Measurements from ENCODE around the gene MYB. TPM values are rescaled to one million over a fixed set of nuclear protein-coding genes. Genes with fewer than 3 reads are reported as not detected.
A peak's percentile ranks its signal among the peaks of the same experiment; 100 is the strongest.

Gene MYB
- total RNA-seq, 1 experiment from 2014 or later, result 6.1 TPM

DNA sequence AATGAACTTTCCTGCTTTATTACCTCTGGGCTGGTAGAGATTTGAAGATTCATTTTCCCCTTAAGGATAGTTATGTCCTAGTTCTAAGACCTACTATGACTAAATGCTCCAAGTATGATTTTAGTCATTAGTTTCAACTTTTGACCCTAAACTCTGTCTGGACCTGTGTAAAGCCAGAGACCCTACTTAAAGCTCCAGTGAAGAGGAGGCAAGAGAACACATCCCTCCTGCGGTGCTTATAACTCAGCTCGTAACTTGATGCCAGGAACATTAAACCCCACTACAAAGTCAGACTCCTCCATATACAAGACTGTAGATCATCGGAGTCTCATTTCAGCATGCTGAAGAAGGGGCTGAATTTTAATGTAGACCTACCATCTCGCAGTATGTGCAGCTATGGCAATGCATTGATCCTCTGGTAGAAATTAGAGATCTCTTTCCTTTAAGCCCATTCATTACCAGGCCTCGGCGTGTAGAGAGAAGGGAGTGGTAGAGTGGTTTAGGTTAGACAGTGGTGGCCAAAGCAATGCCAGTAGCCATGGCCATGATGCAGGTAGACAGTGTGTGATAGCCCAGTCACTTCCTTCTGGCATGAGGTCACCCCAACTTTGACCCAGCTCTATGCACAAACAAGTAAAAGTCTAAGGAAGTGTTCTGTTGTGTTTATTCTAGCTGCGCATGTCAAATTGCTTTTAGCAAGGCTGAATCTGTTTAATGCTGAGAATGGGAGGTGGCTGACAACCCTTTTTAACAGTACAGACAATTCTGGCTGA is 34.8 kb upstream of the MYB start:
- DNase-seq (ENCODE audit: low spot score) (no peak), ATAC-seq (peak; percentile 78)
- CTCF ChIA-PET, result interaction anchor here (0.8 to 2.4 kb wide), 7 partner anchors 10 to 276 kb away, joined by 3 to 19 read pairs (median 3); no protein-coding TSS in a partner anchor
- POLR2A ChIA-PET, result interaction anchor here (0.6 kb wide), 1 partner anchor 1008 kb away, joined by 4 read pairs; no protein-coding TSS in a partner anchor
- no peaks in the 10 kb centered on the region for H3K36me3 Mint-ChIP-seq
- H3K9me3 Mint-ChIP-seq, result peaks cover 5% of the 10 kb centered on the region; the same call in 1 of the 2 replicates
- no peak overlapping the region for H3K27ac Mint-ChIP-seq
- TF ChIP-seq EMX1 (CRISPR knock-in tag; IDR thresholded peaks at IDR 0.05) (no peak), GABPB1 (CRISPR knock-in tag; IDR thresholded peaks at IDR 0.05) (no peak)
- H3K27me3 Mint-ChIP-seq (ENCODE audit: low read depth), result no peaks in the 10 kb centered on the region; the same call in 1 of the 2 replicates
- H3K4me3 Mint-ChIP-seq, result no peak overlapping the region
- peaks cover 19% of the 10 kb centered on the region for H3K4me1 Mint-ChIP-seq

DNA sequence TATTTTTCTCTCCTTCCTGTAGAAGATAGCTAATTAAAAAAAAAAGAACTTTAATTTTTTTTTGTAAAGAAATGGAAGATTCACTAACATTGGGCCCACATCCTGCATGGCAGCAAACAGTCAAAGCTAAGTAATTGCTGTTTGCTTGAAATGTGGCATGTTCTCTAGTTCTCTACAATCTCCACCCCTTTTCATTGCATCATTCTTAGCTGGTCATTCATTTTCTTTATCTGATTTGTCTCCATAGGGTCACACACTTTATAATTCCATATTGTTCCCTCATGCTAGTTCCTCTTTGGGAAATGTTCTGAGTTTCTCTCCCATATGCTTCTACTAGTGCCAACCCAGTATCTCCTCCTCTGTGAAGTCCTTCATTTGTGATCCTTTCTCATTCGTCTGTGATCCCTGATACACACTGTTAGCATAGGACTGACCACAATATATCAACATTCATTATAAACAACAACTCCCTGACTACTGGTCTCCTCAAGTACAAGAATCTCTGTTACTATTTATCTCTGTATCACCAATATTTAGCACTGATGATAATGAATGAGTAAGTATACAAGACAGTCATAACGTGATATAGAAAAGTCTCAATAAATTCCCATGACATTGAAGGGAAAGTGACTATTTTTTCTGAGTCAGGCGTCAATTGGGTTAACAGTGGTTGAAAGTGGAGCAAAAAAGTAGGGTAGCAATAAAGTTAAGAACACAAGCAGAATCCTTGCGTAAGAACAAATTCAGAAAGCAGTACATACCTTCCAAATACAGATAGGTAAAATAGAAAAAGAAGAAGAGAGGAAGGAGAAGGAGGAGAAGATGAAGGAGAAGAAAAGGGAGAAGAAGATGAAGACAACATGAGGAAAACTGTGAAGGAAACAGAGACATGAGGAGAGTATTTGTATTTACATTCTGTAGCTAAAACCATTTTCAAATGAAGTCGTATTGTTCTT is 33.2 kb upstream of the MYB start:
- DNase-seq (ENCODE audit: low spot score) (no peak), ATAC-seq (no peak)
- H3K4me3 Mint-ChIP-seq, result no peak overlapping the region
- POLR2A ChIA-PET, result no interaction called here
- peaks cover 19% of the 10 kb centered on the region for H3K4me1 Mint-ChIP-seq
- H3K9me3 Mint-ChIP-seq, result peaks cover 15% of the 10 kb centered on the region
- no peak overlapping the region for H3K27ac Mint-ChIP-seq
- no peaks in the 10 kb centered on the region for H3K36me3 Mint-ChIP-seq
- CTCF ChIA-PET, result interaction anchor here (0.6 to 2.4 kb wide), 3 partner anchors 9 to 37 kb away, joined by 4 to 19 read pairs (median 5); no protein-coding TSS in a partner anchor
- H3K27me3 Mint-ChIP-seq (ENCODE audit: low read depth), result no peaks in the 10 kb centered on the region; the same call in 1 of the 2 replicates
- TF ChIP-seq, protein P1, sequence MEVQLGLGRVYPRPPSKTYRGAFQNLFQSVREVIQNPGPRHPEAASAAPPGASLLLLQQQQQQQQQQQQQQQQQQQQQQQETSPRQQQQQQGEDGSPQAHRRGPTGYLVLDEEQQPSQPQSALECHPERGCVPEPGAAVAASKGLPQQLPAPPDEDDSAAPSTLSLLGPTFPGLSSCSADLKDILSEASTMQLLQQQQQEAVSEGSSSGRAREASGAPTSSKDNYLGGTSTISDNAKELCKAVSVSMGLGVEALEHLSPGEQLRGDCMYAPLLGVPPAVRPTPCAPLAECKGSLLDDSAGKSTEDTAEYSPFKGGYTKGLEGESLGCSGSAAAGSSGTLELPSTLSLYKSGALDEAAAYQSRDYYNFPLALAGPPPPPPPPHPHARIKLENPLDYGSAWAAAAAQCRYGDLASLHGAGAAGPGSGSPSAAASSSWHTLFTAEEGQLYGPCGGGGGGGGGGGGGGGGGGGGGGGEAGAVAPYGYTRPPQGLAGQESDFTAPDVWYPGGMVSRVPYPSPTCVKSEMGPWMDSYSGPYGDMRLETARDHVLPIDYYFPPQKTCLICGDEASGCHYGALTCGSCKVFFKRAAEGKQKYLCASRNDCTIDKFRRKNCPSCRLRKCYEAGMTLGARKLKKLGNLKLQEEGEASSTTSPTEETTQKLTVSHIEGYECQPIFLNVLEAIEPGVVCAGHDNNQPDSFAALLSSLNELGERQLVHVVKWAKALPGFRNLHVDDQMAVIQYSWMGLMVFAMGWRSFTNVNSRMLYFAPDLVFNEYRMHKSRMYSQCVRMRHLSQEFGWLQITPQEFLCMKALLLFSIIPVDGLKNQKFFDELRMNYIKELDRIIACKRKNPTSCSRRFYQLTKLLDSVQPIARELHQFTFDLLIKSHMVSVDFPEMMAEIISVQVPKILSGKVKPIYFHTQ (CRISPR knock-in tag; IDR thresholded peaks at IDR 0.05), result no peak
- TF ChIP-seq, protein P2, sequence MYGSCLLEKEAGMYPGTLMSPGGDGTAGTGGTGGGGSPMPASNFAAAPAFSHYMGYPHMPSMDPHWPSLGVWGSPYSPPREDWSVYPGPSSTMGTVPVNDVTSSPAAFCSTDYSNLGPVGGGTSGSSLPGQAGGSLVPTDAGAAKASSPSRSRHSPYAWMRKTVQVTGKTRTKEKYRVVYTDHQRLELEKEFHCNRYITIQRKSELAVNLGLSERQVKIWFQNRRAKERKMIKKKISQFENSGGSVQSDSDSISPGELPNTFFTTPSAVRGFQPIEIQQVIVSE (CRISPR knock-in tag; IDR thresholded peaks at IDR 0.05; ENCODE audit: borderline replicate concordance), result no peak
- no peak for TF ChIP-seq TEAD4 (CRISPR knock-in tag; IDR thresholded peaks at IDR 0.05)
- TF ChIP-seq, protein P3, sequence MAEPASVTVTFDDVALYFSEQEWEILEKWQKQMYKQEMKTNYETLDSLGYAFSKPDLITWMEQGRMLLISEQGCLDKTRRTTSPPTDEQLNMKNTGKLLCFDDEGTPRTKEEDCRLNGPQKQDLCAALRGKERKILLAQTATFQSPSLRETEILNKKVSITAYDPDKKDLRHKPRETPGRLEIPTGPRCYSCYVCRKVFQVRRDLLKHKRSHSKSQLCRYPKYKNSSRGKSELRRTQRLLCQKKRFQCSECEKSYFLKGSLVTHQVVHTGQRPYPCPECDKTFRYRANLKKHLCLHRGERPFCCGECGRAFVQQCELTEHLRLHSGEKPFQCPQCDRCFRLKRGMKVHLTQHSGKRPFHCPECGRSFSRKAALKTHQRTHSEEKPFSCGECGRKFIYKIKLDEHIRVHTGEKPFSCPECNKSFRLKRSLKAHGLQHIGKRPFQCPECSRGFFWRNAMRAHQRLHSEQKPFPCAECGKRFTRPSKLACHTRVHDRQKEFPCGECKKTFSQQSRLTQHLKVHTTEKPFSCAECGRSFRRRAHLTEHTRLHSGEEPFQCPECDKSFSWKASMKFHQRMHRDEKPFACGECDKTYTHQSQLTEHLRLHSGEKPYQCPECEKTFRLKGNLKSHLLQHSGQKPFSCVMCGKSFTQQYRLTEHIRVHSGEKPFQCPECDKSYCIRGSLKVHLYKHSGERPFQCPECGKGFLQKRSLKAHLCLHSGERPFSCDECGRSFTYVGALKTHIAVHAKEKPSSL (CRISPR knock-in tag; conservative IDR thresholded peaks at IDR 0.05), result no peak

GRCh38 chr6:135148889-135149288 is 32.2 kb upstream of the MYB start:
- Mint-ChIP-seq H3K36me3 (no peaks in the 10 kb centered on the region), H3K27me3 (ENCODE audit: low read depth) (no peaks in the 10 kb centered on the region; the same call in 1 of the 2 replicates), H3K4me1 (peaks cover 19% of the 10 kb centered on the region), H3K4me3 (no peak overlapping the region), H3K27ac (no peak overlapping the region), H3K9me3 (peaks cover 15% of the 10 kb centered on the region)
- ChIA-PET CTCF (no interaction called here), POLR2A (no interaction called here)
- no peak for ATAC-seq
- no peak for DNase-seq (ENCODE audit: low spot score)
- TF ChIP-seq ZNF281 (CRISPR knock-in tag; IDR thresholded peaks at IDR 0.05), result no peak
- no peak for TF ChIP-seq FOXJ3 (CRISPR knock-in tag; IDR thresholded peaks at IDR 0.05; ENCODE audit: borderline replicate concordance)
- TF ChIP-seq ZNF416 (CRISPR knock-in tag; IDR thresholded peaks at IDR 0.05), result no peak

Measured in WTC11 (cell line).